Peyer's patch (tissue), 4 donors: Measurements from ENCODE around the gene ZNF701.

Experiments
- POLR2A ChIP-seq, 2 donors: fragments of 450-650 bp; IDR thresholded peaks; one replicate each; pipeline ENCODE4 v1.5.1; 2017; ENCODE audit warnings: antibody characterized with exemption in 2 of 2, mild to moderate bottlenecking in 2 of 2, moderate library complexity in 2 of 2
- TF ChIP-seq, protein P1 (sequence below), 6 experiments: fragments of 450-650 bp in 4 of 6; fragments of 200-600 bp in 2 of 6; sonication (generic) in 1 of 6; IDR thresholded peaks; one replicate each; pipeline ENCODE4 v1.5.1; 2017 to 2019; ENCODE audit warnings: antibody characterized with exemption in 6 of 6, mild to moderate bottlenecking in 3 of 6, moderate library complexity in 1 of 6

DNA sequence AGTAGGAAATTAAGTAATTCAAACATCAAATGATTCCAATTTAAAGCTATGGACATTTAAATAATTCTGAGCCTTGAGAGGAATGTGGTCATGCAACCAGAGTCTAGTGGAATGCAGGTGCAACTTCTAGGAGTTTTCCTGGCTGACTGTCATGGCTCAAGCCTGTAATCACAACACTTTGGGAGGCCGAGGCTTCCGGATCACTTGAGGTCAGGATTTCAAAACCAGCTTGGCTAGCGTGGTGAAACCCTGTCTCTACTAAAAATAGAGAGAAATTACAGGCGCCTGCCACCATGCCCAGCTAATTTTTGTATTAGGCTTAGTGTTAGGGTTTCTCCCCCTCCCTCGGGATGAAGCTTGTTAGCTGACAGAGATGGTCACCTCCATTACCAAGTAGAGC lies 36.2 kb upstream of the ZNF701 start:
- TF ChIP-seq, protein P1, sequence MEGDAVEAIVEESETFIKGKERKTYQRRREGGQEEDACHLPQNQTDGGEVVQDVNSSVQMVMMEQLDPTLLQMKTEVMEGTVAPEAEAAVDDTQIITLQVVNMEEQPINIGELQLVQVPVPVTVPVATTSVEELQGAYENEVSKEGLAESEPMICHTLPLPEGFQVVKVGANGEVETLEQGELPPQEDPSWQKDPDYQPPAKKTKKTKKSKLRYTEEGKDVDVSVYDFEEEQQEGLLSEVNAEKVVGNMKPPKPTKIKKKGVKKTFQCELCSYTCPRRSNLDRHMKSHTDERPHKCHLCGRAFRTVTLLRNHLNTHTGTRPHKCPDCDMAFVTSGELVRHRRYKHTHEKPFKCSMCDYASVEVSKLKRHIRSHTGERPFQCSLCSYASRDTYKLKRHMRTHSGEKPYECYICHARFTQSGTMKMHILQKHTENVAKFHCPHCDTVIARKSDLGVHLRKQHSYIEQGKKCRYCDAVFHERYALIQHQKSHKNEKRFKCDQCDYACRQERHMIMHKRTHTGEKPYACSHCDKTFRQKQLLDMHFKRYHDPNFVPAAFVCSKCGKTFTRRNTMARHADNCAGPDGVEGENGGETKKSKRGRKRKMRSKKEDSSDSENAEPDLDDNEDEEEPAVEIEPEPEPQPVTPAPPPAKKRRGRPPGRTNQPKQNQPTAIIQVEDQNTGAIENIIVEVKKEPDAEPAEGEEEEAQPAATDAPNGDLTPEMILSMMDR (IDR thresholded peaks at IDR 0.05), result no peak
- TF ChIP-seq POLR2A (IDR thresholded peaks at IDR 0.05), result no peak
